A549 (cell line): Measurements from ENCODE around the gene TRAF3. TPM values are rescaled to one million over a fixed set of nuclear protein-coding genes. Genes with fewer than 3 reads are reported as not detected.
"Not testable (repeated sequence)": the region's sequence is repeated elsewhere in the genome, so short reads cannot be mapped to it uniquely, and the experiment has no call there.

Source experiments
- ATAC-seq, 2 experiments: fragments of 200-7000 bp in 1 of 2; fragments of >200 bp in 1 of 2; cut with Nextera tagmentation in 1 of 2; cut with Tn5 transposase in 1 of 2; 3 replicates each; pipeline versions ENCODE4 v1.8.0 to v1.9.1; 2018 to 2020; ENCODE audit warnings: mild to moderate bottlenecking in 1 of 2, moderate library complexity in 1 of 2
- CTCF ChIA-PET: fragments of 300-600 bp; sonication (Branson Sonifier 250); formaldehyde crosslinking; extraction: SDS; loops from one replicate; lab custom pipeline; 2021; ENCODE audit warnings: antibody characterized with exemption, inconsistent platforms; lab: Yijun Ruan, JAX
- POLR2A ChIA-PET: fragments of 350-600 bp; formaldehyde crosslinking; extraction: SDS; loops from one replicate; lab custom pipeline; 2021; ENCODE audit warnings: antibody characterized with exemption, inconsistent platforms; lab: Yijun Ruan, JAX
- DNase-seq, 2 experiments: peaks; one replicate each; pipeline versions ENCODE4 v3.0.0 to v3.0.0-alpha.2; 2011 to 2016; ENCODE audit warnings: low read depth in 1 of 2, low spot score in 1 of 2
- FAIRE-seq: peaks from 2 replicates; lab custom pipeline; 2011; peaks lifted over from hg19 to GRCh38; lab: Jason Lieb, UNC
- H3K27ac ChIP-seq, 2 experiments: fragments of >200 bp; sonication (Bioruptor Twin); formaldehyde crosslinking; 3 replicates each; pipeline ENCODE4 v1.5.1; 2016 to 2017
- H3K4me1 ChIP-seq: fragments of >200 bp; sonication (Bioruptor Twin); formaldehyde crosslinking; 3 replicates; pipeline ENCODE4 v1.6.1; 2016
- H3K4me2 ChIP-seq: fragments of >200 bp; sonication (Bioruptor Twin); formaldehyde crosslinking; 3 replicates; pipeline ENCODE4 v1.6.1; 2016
- H3K4me3 ChIP-seq: fragments of >200 bp; sonication (Bioruptor Twin); formaldehyde crosslinking; 3 replicates; pipeline ENCODE4 v1.5.1; 2016
- H3K9me3 ChIP-seq: fragments of >200 bp; sonication (Bioruptor Twin); formaldehyde crosslinking; 3 replicates; pipeline ENCODE4 v1.6.1; 2016
- BCL3 ChIP-seq: fragments of >200 bp; sonication (Bioruptor Twin); formaldehyde crosslinking; IDR thresholded peaks from 3 replicates; pipeline ENCODE4 v1.6.1; 2016
- CBX2 ChIP-seq: fragments of 200-600 bp; sonication (generic); IDR thresholded peaks from 2 replicates; pipeline ENCODE4 v1.6.1; 2016; ENCODE audit warnings: low read depth, mild to moderate bottlenecking, borderline replicate concordance
- E2F6 ChIP-seq: IDR thresholded peaks from 2 replicates; pipeline ENCODE4 v1.6.1; 2012; ENCODE audit warnings: low read depth, borderline replicate concordance
- FOXS1 ChIP-seq: fragments of 250-450 bp; sonication (Bioruptor Pico); IDR thresholded peaks from 2 replicates; pipeline ENCODE4 v1.5.0; 2020; ENCODE audit warnings: mild to moderate bottlenecking, moderate library complexity
- HDAC2 ChIP-seq: fragments of 200-600 bp; sonication (generic); IDR thresholded peaks from 2 replicates; pipeline ENCODE4 v1.6.1; 2016
- HOXA7 ChIP-seq: fragments of 250-450 bp; sonication (Bioruptor Pico); IDR thresholded peaks from 2 replicates; pipeline ENCODE4 v1.5.0; 2020; ENCODE audit warnings: mild to moderate bottlenecking, moderate library complexity
- HOXB13 ChIP-seq: fragments of 250-450 bp; sonication (Bioruptor Pico); IDR thresholded peaks from 2 replicates; pipeline ENCODE4 v1.5.0; 2020; ENCODE audit warnings: low read depth, mild to moderate bottlenecking, moderate library complexity
- MAZ ChIP-seq: fragments of 150-350 bp; IDR thresholded peaks from 2 replicates; pipeline ENCODE4 v1.6.1; 2014; ENCODE audit warnings: antibody characterized with exemption, low read depth, low read length, borderline replicate concordance
- NFE2L2 ChIP-seq: fragments of 150-350 bp; conservative IDR thresholded peaks from 2 replicates; pipeline ENCODE4 v1.6.1; 2014; ENCODE audit warnings: low read length
- NR3C1 ChIP-seq: fragments of >200 bp; sonication (Bioruptor Twin); formaldehyde crosslinking; IDR thresholded peaks from 3 replicates; pipeline ENCODE4 v1.6.1; 2017
- POLR2A ChIP-seq: IDR thresholded peaks from 2 replicates; pipeline ENCODE4 v1.6.1; 2012; ENCODE audit warnings: mild to moderate bottlenecking, low read length
- RCOR1 ChIP-seq: fragments of 150-350 bp; IDR thresholded peaks from 2 replicates; pipeline ENCODE4 v1.6.1; 2014; ENCODE audit warnings: antibody characterized with exemption, low read length, low read depth
- REST ChIP-seq: fragments of 200-600 bp; sonication (generic); IDR thresholded peaks from 2 replicates; pipeline ENCODE4 v1.6.1; 2016; ENCODE audit warnings: antibody characterized with exemption, mild to moderate bottlenecking, moderate library complexity
- SMC3 ChIP-seq: fragments of >200 bp; sonication (Bioruptor Twin); formaldehyde crosslinking; IDR thresholded peaks from 3 replicates; pipeline ENCODE4 v1.6.1; 2018; ENCODE audit warnings: inconsistent platforms
- SREBF2 ChIP-seq: fragments of 450-650 bp; IDR thresholded peaks from 2 replicates; pipeline ENCODE4 v1.6.1; 2014; ENCODE audit warnings: mild to moderate bottlenecking, moderate library complexity
- ZC3H11A ChIP-seq: fragments of 450-650 bp; IDR thresholded peaks from 2 replicates; pipeline ENCODE4 v1.6.1; 2014; ENCODE audit warnings: antibody characterized with exemption, mild to moderate bottlenecking
- ZNF302 ChIP-seq: fragments of 250-450 bp; sonication (Bioruptor Pico); IDR thresholded peaks from 2 replicates; pipeline ENCODE4 v1.9.0; 2021; ENCODE audit warnings: inconsistent platforms, mild to moderate bottlenecking, moderate library complexity
- ZSCAN20 ChIP-seq: fragments of 250-450 bp; sonication (Bioruptor Pico); IDR thresholded peaks from 2 replicates; pipeline ENCODE4 v1.8.0; 2022; ENCODE audit warnings: mild to moderate bottlenecking, moderate library complexity
- WGBS: methylation state at CpG from one replicate; pipeline ENCODE4 v1.1.6; 2017; ENCODE audit errors: missing lambda C conversion rate; 5-methylcytosine and 5-hydroxymethylcytosine counted together
- polyA plus RNA-seq, 4 experiments: library from polyadenylated mRNA; depleted of rRNA in 3 of 4; stranded (reverse); fragments of >200 nt; fragmentation: RNase III in 1 of 4; extraction: RNeasy Plus Mini Kit Qiagen cat#74134 plus additional on column Dnase treatment in 1 of 4; gene quantifications; 2 replicates in 3 of 4; 3 replicates in 1 of 4; pipeline ENCODE4 v1.2.3, GENCODE V29; 2011 to 2017
- TF ChIP-seq, protein P1 (sequence below): fragments of 250-450 bp; sonication (Bioruptor Pico); IDR thresholded peaks from 2 replicates; pipeline ENCODE4 v1.5.0; 2020; ENCODE audit warnings: low read depth, mild to moderate bottlenecking, moderate library complexity

The TRAF3 gene
- polyA plus RNA-seq, 2 of the 4 experiments (the other 2 are of a cell fraction), result 20.2 to 25.5 TPM

GRCh38 chr14:102925646-102926045 lies 148.4 kb downstream of the TRAF3 start:
- H3K4me1 ChIP-seq, result peaks cover 8% of the 10 kb centered on the region
- DNase-seq (no peak), ATAC-seq (0 out of 6 replicates have a peak, but pooled peaks of 1 of the 2 experiments have one; percentile 3), FAIRE-seq (no peak)
- TF ChIP-seq RCOR1 (no peak), HDAC2 (no peak), HOXB13 (CRISPR knock-in tag) (no peak), BCL3 (no peak), ZSCAN20 (no peak), REST (no peak), MAZ (no peak), POLR2A (no peak), NR3C1 (no peak), NFE2L2 (no peak), FOXS1 (CRISPR knock-in tag) (no peak), SMC3 (no peak), ZC3H11A (no peak), ZNF302 (CRISPR knock-in tag) (no peak), CBX2 (no peak), HOXA7 (no peak), E2F6 (no peak)
- TF ChIP-seq, protein P1, sequence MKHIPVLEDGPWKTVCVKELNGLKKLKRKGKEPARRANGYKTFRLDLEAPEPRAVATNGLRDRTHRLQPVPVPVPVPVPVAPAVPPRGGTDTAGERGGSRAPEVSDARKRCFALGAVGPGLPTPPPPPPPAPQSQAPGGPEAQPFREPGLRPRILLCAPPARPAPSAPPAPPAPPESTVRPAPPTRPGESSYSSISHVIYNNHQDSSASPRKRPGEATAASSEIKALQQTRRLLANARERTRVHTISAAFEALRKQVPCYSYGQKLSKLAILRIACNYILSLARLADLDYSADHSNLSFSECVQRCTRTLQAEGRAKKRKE (CRISPR knock-in tag), result no peak
- no peak overlapping the region for H3K4me3 ChIP-seq
- POLR2A ChIA-PET, result interaction anchor here (0.6 kb wide), 1 partner anchor 495 kb away, joined by 5 read pairs; no protein-coding TSS in a partner anchor
- no peak overlapping the region for H3K4me2 ChIP-seq
- 83% methylated on average over 11 of the region's 11 CpGs for WGBS
- CTCF ChIA-PET, result interaction anchor here (1.3 to 1.4 kb wide), 2 partner anchors 231 to 401 kb away, joined by 3 to 6 read pairs; no protein-coding TSS in a partner anchor
- no peaks in the 10 kb centered on the region for H3K9me3 ChIP-seq
- no peak overlapping the region for H3K27ac ChIP-seq

GRCh38 chr14:102926104-102926503 lies 148.9 kb downstream of the TRAF3 start:
- ChIA-PET CTCF (no interaction called here), POLR2A (no interaction called here)
- WGBS, result 77% methylated on average over 12 of the region's 12 CpGs
- ATAC-seq, result no peak
- Histone ChIP-seq H3K4me2 (no peak overlapping the region), H3K4me3 (no peak overlapping the region), H3K27ac (no peak overlapping the region), H3K9me3 (no peaks in the 10 kb centered on the region), H3K4me1 (peaks cover 8% of the 10 kb centered on the region)
- DNase-seq, result no peak
- TF ChIP-seq SREBF2, result no peak
- TF ChIP-seq ZSCAN20, result no peak
- TF ChIP-seq FOXS1 (CRISPR knock-in tag), result no peak
- TF ChIP-seq E2F6, result no peak
- FAIRE-seq, result no peak

DNA sequence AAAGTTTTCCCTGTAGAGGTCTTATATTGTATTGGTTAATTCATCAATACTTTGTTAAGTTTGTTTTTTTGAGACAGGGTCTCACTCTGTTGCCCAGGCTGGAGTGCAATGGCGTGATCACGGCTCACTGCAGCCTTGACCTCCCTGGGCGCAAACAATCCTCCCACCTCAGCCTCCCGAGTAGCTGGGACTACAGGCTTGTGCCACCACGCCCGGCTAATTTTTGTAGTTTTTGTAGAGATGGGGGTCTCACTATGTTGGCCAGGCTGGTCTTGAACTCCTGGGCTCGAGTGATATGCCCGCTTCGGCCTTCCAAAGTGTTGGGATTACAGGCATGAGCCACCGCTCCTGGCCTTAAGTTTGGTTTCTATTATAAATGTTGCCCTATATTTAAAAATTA lies 149.6 kb downstream of the TRAF3 start:
- POLR2A ChIA-PET, FAIRE-seq, H3K4me3 ChIP-seq, DNase-seq, H3K9me3 ChIP-seq, H3K4me1 ChIP-seq, H3K4me2 ChIP-seq, H3K27ac ChIP-seq, ATAC-seq: not testable (repeated sequence)
- CTCF ChIA-PET, result interaction anchor here (1.0 kb wide), 1 partner anchor 29 kb away, joined by 3 read pairs; no protein-coding TSS in a partner anchor
- 83% methylated on average over 10 of the region's 10 CpGs for WGBS
